Measurements from ENCODE around the gene DDX1.

Gene DDX1

GRCh38 chr2:15562354-15563031 is 29.2 kb upstream of the DDX1 start:
- DNase-seq (ENCODE audit: low spot score): no peak

- no peak for DNase-seq (ENCODE audit: low spot score)
Observed at GRCh38 chr2:15563227-15564100, 28.2 kb upstream of the DDX1 start.

GRCh38 chr2:15565392-15565791 is 26.3 kb upstream of the DDX1 start:
- no peak for DNase-seq (ENCODE audit: low spot score)

- no peak for DNase-seq (ENCODE audit: low spot score)
Observed at GRCh38 chr2:15565994-15566671, 25.5 kb upstream of the DDX1 start.

GRCh38 chr2:15566912-15567311 is 24.8 kb upstream of the DDX1 start:
- DNase-seq (ENCODE audit: low spot score): no peak

- DNase-seq (ENCODE audit: low spot score): no peak
Observed at GRCh38 chr2:15568874-15569273, 22.8 kb upstream of the DDX1 start.

GRCh38 chr2:15570104-15570503 is 21.6 kb upstream of the DDX1 start:
- DNase-seq (ENCODE audit: low spot score): no peak

- DNase-seq (ENCODE audit: low spot score): no peak
Observed at GRCh38 chr2:15571729-15572128, 19.9 kb upstream of the DDX1 start.

GRCh38 chr2:15577071-15577735 is 14.5 kb upstream of the DDX1 start:
- DNase-seq (ENCODE audit: low spot score): peak; percentile 75

- no peak for DNase-seq (ENCODE audit: low spot score)
Observed at GRCh38 chr2:15579641-15580040, 12.0 kb upstream of the DDX1 start.

- no peak for DNase-seq (ENCODE audit: low spot score)
Observed at GRCh38 chr2:15580451-15580850, 11.2 kb upstream of the DDX1 start.

GRCh38 chr2:15582710-15583357 is 8.8 kb upstream of the DDX1 start:
- no peak for DNase-seq (ENCODE audit: low spot score)

- no peak for DNase-seq (ENCODE audit: low spot score)
Observed at GRCh38 chr2:15583826-15584225, 7.8 kb upstream of the DDX1 start.

GRCh38 chr2:15584316-15584715 is 7.4 kb upstream of the DDX1 start:
- DNase-seq (ENCODE audit: low spot score): no peak

GRCh38 chr2:15584767-15585469 is 6.8 kb upstream of the DDX1 start:
- no peak for DNase-seq (ENCODE audit: low spot score)

- DNase-seq (ENCODE audit: low spot score): peak; percentile 43
Observed at GRCh38 chr2:15588329-15588919, 3.2 kb upstream of the DDX1 start.

- DNase-seq (ENCODE audit: low spot score): no peak
Observed at GRCh38 chr2:15591373-15591691, 336 bp upstream of the DDX1 start.

GRCh38 chr2:15593327-15593705 is 1.6 kb downstream of the DDX1 start:
- DNase-seq (ENCODE audit: low spot score): no peak

- DNase-seq (ENCODE audit: low spot score): no peak
Observed at GRCh38 chr2:15594291-15595256, 2.9 kb downstream of the DDX1 start.

All from LoVo (cell line).